IMR-90 (cell line): ENCODE results near the gene FMN2. TPM values are rescaled to one million over a fixed set of nuclear protein-coding genes. Genes with fewer than 3 reads are reported as not detected.

ENCODE experiments used
- ATAC-seq: fragments of 200-7000 bp; cut with Tn5 transposase; 2 replicates; pipeline ENCODE4 v1.9.1; 2020; ENCODE audit warnings: low read depth, mild to moderate bottlenecking, moderate library complexity
- BruUV-seq: library from RNA; stranded (reverse); fragments of 400-500 nt; replicated peaks from 2 replicates; lab custom pipeline; 2021; lab: Mats Ljungman, UMichigan
- CTCF ChIA-PET: fragments of 300-600 bp; formaldehyde crosslinking; extraction: SDS; loops from one replicate; lab custom pipeline; 2021; ENCODE audit warnings: antibody characterized with exemption; lab: Yijun Ruan, JAX
- POLR2A ChIA-PET: fragments of 300-600 bp; sonication (Branson Sonifier 250); formaldehyde crosslinking; loops from one replicate; lab custom pipeline; 2022; ENCODE audit warnings: antibody characterized with exemption; ENCODE audit not compliant: unreplicated experiment; lab: Charles Lee
- DNase-seq: peaks from one replicate; pipeline ENCODE4 v3.0.0; 2013
- H2AFZ ChIP-seq: replicated peaks from 2 replicates; pipeline ENCODE3; 2013; ENCODE audit warnings: low read length, mild to moderate bottlenecking; ENCODE audit not compliant: poor library complexity
- H2AK5ac ChIP-seq: 2 replicates; pipeline ENCODE4 v1.6.1; 2013; ENCODE audit warnings: low read depth, low read length, inconsistent platforms
- H2AK9ac ChIP-seq: replicated peaks from 2 replicates; pipeline ENCODE3; 2013; ENCODE audit warnings: mild to moderate bottlenecking, low read depth, low read length, moderate library complexity; ENCODE audit not compliant: poor library complexity
- H2BK120ac ChIP-seq: 2 replicates; pipeline ENCODE4 v1.6.1; 2013; ENCODE audit warnings: low read depth, low read length, inconsistent platforms
- H2BK15ac ChIP-seq: 3 replicates; pipeline ENCODE4 v1.6.1; 2013; ENCODE audit warnings: low read depth, low read length, inconsistent platforms
- H2BK20ac ChIP-seq: 2 replicates; pipeline ENCODE4 v1.6.1; 2013; ENCODE audit warnings: low read depth, mild to moderate bottlenecking, inconsistent platforms, low read length, moderate library complexity
- H2BK5ac ChIP-seq: 2 replicates; pipeline ENCODE4 v1.6.1; 2013; ENCODE audit warnings: mild to moderate bottlenecking, low read depth, low read length, inconsistent platforms; ENCODE audit not compliant: poor library complexity, severe bottlenecking
- H3K14ac ChIP-seq: replicated peaks from 2 replicates; pipeline ENCODE4 v1.6.1; 2013; ENCODE audit warnings: low read depth, low read length, inconsistent platforms
- H3K18ac ChIP-seq: 2 replicates; pipeline ENCODE4 v1.6.1; 2013; ENCODE audit warnings: low read depth, low read length, control low read depth
- H3K23ac ChIP-seq: 2 replicates; pipeline ENCODE4 v1.6.1; 2013; ENCODE audit warnings: low read depth, low read length, inconsistent platforms
- H3K27ac ChIP-seq: 2 replicates; pipeline ENCODE4 v1.5.1; 2013; ENCODE audit warnings: mild to moderate bottlenecking, control low read depth, low read length; ENCODE audit not compliant: insufficient read depth
- H3K27me3 ChIP-seq: 2 replicates; pipeline ENCODE4 v1.6.1; 2013; ENCODE audit warnings: low read length; ENCODE audit not compliant: control insufficient read depth, insufficient read depth
- H3K36me3 ChIP-seq: 2 replicates; pipeline ENCODE4 v1.6.1; 2013; ENCODE audit warnings: low read length, mixed read lengths; ENCODE audit not compliant: control insufficient read depth, insufficient read depth
- H3K4ac ChIP-seq: 2 replicates; pipeline ENCODE4 v1.6.1; 2013; ENCODE audit warnings: low read depth, low read length, inconsistent platforms
- H3K4me1 ChIP-seq: 2 replicates; pipeline ENCODE4 v1.6.1; 2013; ENCODE audit warnings: low read length, mixed read lengths; ENCODE audit not compliant: control insufficient read depth, insufficient read depth
- H3K4me2 ChIP-seq: 2 replicates; pipeline ENCODE4 v1.6.1; 2013; ENCODE audit warnings: low read depth, mild to moderate bottlenecking, control low read depth, low read length, moderate library complexity
- H3K4me3 ChIP-seq: 2 replicates; pipeline ENCODE4 v1.5.1; 2013; ENCODE audit warnings: low read depth, mild to moderate bottlenecking, control low read depth, low read length, moderate library complexity; ENCODE audit not compliant: insufficient read depth
- H3K56ac ChIP-seq: 2 replicates; pipeline ENCODE4 v1.6.1; 2013; ENCODE audit warnings: low read length, inconsistent platforms; ENCODE audit not compliant: insufficient read depth; ENCODE audit errors: extremely low read depth
- H3K79me1 ChIP-seq, 2 experiments: 2 replicates each; pipeline ENCODE4 v1.6.1; 2013; ENCODE audit warnings: low read length in 2 of 2, inconsistent platforms in 1 of 2, low read depth in 1 of 2
- H3K9ac ChIP-seq: 2 replicates; pipeline ENCODE4 v1.6.1; 2013; ENCODE audit warnings: low read depth, low read length, control low read depth
- H3K9me1 ChIP-seq: 2 replicates; pipeline ENCODE4 v1.6.1; 2013; ENCODE audit warnings: low read length, inconsistent platforms; ENCODE audit not compliant: insufficient read depth
- H3K9me3 ChIP-seq: 2 replicates; pipeline ENCODE4 v1.6.1; 2013; ENCODE audit warnings: low read length; ENCODE audit not compliant: control insufficient read depth, insufficient read depth
- H4K20me1 ChIP-seq: 2 replicates; pipeline ENCODE4 v1.6.1; 2013; ENCODE audit warnings: low read length, inconsistent platforms; ENCODE audit not compliant: insufficient read depth
- H4K5ac ChIP-seq: 2 replicates; pipeline ENCODE4 v1.6.1; 2013; ENCODE audit warnings: mild to moderate bottlenecking, low read depth, low read length, control low read depth
- H4K8ac ChIP-seq, 2 experiments: 2 replicates each; pipeline ENCODE4 v1.6.1; 2013; ENCODE audit warnings: low read depth in 2 of 2, low read length in 2 of 2, control low read depth in 1 of 2, inconsistent platforms in 1 of 2
- H4K91ac ChIP-seq: 2 replicates; pipeline ENCODE4 v1.6.1; 2013; ENCODE audit warnings: low read depth, low read length, inconsistent platforms; ENCODE audit not compliant: insufficient read depth
- BHLHE40 ChIP-seq: fragments of 150-350 bp; IDR thresholded peaks from 2 replicates; pipeline ENCODE4 v1.6.1; 2016; ENCODE audit warnings: mild to moderate bottlenecking, low read depth, low read length
- CEBPB ChIP-seq: IDR thresholded peaks from 2 replicates; pipeline ENCODE4 v1.6.1; 2012; ENCODE audit warnings: low read depth, low read length, improper control_type of control experiment
- CHD1 ChIP-seq: IDR thresholded peaks from 2 replicates; pipeline ENCODE4 v1.6.1; 2012; ENCODE audit warnings: low read depth, low read length, improper control_type of control experiment
- CTCF ChIP-seq: conservative IDR thresholded peaks from 2 replicates; pipeline ENCODE4 v1.5.1; 2012; ENCODE audit warnings: mild to moderate bottlenecking, low read depth, low read length, improper control_type of control experiment
- FOS ChIP-seq: fragments of 150-350 bp; IDR thresholded peaks from 2 replicates; pipeline ENCODE4 v1.6.1; 2016; ENCODE audit warnings: low read depth, low read length
- MAFK ChIP-seq: IDR thresholded peaks from 2 replicates; pipeline ENCODE4 v1.6.1; 2012; ENCODE audit warnings: low read depth, low read length, improper control_type of control experiment
- MAZ ChIP-seq: IDR thresholded peaks from 2 replicates; pipeline ENCODE4 v1.6.1; 2012; ENCODE audit warnings: low read depth, mild to moderate bottlenecking, low read length, improper control_type of control experiment, moderate library complexity, borderline replicate concordance
- MXI1 ChIP-seq: IDR thresholded peaks from 2 replicates; pipeline ENCODE4 v1.6.1; 2012; ENCODE audit warnings: low read depth, mild to moderate bottlenecking, low read length, moderate library complexity, borderline replicate concordance
- NFE2L2 ChIP-seq: fragments of 150-350 bp; IDR thresholded peaks from 2 replicates; pipeline ENCODE4 v1.6.1; 2016; ENCODE audit warnings: low read depth, mild to moderate bottlenecking, low read length
- POLR2A ChIP-seq: IDR thresholded peaks from 2 replicates; pipeline ENCODE4 v1.6.1; 2012; ENCODE audit warnings: mild to moderate bottlenecking, low read depth, low read length
- RAD21 ChIP-seq: IDR thresholded peaks from 2 replicates; pipeline ENCODE4 v1.6.1; 2012; ENCODE audit warnings: low read length, improper control_type of control experiment
- RCOR1 ChIP-seq: IDR thresholded peaks from 2 replicates; pipeline ENCODE4 v1.6.1; 2012; ENCODE audit warnings: mild to moderate bottlenecking, low read length, improper control_type of control experiment; ENCODE audit not compliant: insufficient replicate concordance
- RFX5 ChIP-seq: IDR thresholded peaks from 2 replicates; pipeline ENCODE4 v1.8.0; 2012; ENCODE audit warnings: low read depth, mild to moderate bottlenecking, low read length, moderate library complexity
- SMC3 ChIP-seq: fragments of 150-350 bp; IDR thresholded peaks from 2 replicates; pipeline ENCODE4 v1.6.1; 2016; ENCODE audit warnings: low read depth, mild to moderate bottlenecking, antibody characterized with exemption, low read length, moderate library complexity
- whole genome bisulfite sequencing, 2 experiments: methylation state at CpG; one replicate each; pipeline versions ENCODE4 v1.1.5 to v1.1.7; 2013; ENCODE audit warnings: missing lambda C conversion rate in 2 of 2; ENCODE audit not compliant: insufficient read length in 1 of 2; ENCODE audit errors: extremely low coverage in 2 of 2; 5-methylcytosine and 5-hydroxymethylcytosine counted together
- dilution Hi-C: fragments of 300-500 bp; cut with HindIII; formaldehyde crosslinking; loops from one replicate; pipeline ENCODE4 v1.14.3; 2018; ENCODE audit warnings: low sequenced_read_pairs; ENCODE audit not compliant: unreplicated experiment
- in situ Hi-C: fragments of 300-500 bp; cut with MboI; formaldehyde crosslinking; loops from 3 replicates; pipeline ENCODE4 v1.14.3; 2019; ENCODE audit warnings: low sequenced_read_pairs, inconsistent platforms, mixed read lengths
- intact Hi-C: fragments of 100-400 bp; cut with micrococcal nuclease; formaldehyde crosslinking; loops from 2 replicates; pipeline ENCODE4 v1.10.0; 2022
- polyA plus RNA-seq, 3 experiments: library from polyadenylated mRNA; depleted of rRNA; stranded (reverse); fragments of >200 nt; gene quantifications; 2 replicates each; pipeline ENCODE4 v1.2.3, GENCODE V29; 2012; ENCODE audit warnings: low replicate concordance in 1 of 3
- total RNA-seq: library from RNA; depleted of rRNA; stranded (reverse); fragments of >200 nt; gene quantifications from 2 replicates; pipeline ENCODE4 v1.2.3, GENCODE V29; 2012
- TF ChIP-seq, protein P1 (sequence below): fragments of 150-350 bp; IDR thresholded peaks from 2 replicates; pipeline ENCODE4 v1.6.1; 2017; ENCODE audit warnings: mild to moderate bottlenecking, antibody characterized with exemption, low read length, low read depth
- TF ChIP-seq, protein P2 (sequence below): fragments of 150-350 bp; IDR thresholded peaks from 2 replicates; pipeline ENCODE4 v1.6.1; 2016; ENCODE audit warnings: low read depth, mild to moderate bottlenecking, low read length, moderate library complexity, borderline replicate concordance

Gene FMN2
- total and polyA plus RNA-seq, 2 of the 4 experiments (the other 2 are of a cell fraction), result 29.0 to 35.8 TPM

- Histone ChIP-seq H4K5ac (no peak overlapping the region), H3K79me1 (peaks cover 23 to 62% of the 10 kb centered on the region in 2 experiments), H3K18ac (no peak overlapping the region), H4K20me1 (peaks cover 61% of the 10 kb centered on the region; the same call in 1 of the 2 replicates), H3K4me2 (no peak overlapping the region), H3K4me1 (peaks cover 10% of the 10 kb centered on the region), H3K56ac (no peak overlapping the region), H2BK120ac (no peak overlapping the region), H4K91ac (no peak overlapping the region), H3K23ac (peak overlapping the region; percentile 25; the same call in 1 of the 2 replicates), H3K36me3 (no peaks in the 10 kb centered on the region), H3K27ac (no peak overlapping the region), H2BK5ac (no peak overlapping the region), H3K9me3 (no peaks in the 10 kb centered on the region), H3K14ac (no peak overlapping the region), H2AK5ac (no peak overlapping the region), H2BK20ac (no peak overlapping the region), H2AK9ac (peak overlapping the region; percentile 75), H3K9me1 (peaks cover 8% of the 10 kb centered on the region), H4K8ac (no peak overlapping the region; a peak in 1 of 4 replicates), H3K4ac (no peak overlapping the region), H2AFZ (no peak overlapping the region), H3K27me3 (no peaks in the 10 kb centered on the region; the same call in 1 of the 2 replicates), H3K4me3 (no peak overlapping the region), H2BK15ac (no peak overlapping the region), H3K9ac (no peak overlapping the region)
- POLR2A ChIA-PET, result no interaction called here
- no peak for ATAC-seq
- dilution Hi-C loops (no loop called here), intact Hi-C loops (no loop called here), in situ Hi-C loops (no loop called here)
- no peak for DNase-seq
- BruUV-seq, result no TSS peak
- no peak for TF ChIP-seq SMC3
- no peak for TF ChIP-seq NFE2L2
- TF ChIP-seq FOS, result no peak
- TF ChIP-seq BHLHE40, result no peak
- no peak for TF ChIP-seq CTCF
- no peak for TF ChIP-seq MAFK
- no peak for TF ChIP-seq RAD21
- TF ChIP-seq, protein P1, sequence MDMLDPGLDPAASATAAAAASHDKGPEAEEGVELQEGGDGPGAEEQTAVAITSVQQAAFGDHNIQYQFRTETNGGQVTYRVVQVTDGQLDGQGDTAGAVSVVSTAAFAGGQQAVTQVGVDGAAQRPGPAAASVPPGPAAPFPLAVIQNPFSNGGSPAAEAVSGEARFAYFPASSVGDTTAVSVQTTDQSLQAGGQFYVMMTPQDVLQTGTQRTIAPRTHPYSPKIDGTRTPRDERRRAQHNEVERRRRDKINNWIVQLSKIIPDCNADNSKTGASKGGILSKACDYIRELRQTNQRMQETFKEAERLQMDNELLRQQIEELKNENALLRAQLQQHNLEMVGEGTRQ, result no peak
- TF ChIP-seq MXI1, result no peak
- TF ChIP-seq, protein P2, sequence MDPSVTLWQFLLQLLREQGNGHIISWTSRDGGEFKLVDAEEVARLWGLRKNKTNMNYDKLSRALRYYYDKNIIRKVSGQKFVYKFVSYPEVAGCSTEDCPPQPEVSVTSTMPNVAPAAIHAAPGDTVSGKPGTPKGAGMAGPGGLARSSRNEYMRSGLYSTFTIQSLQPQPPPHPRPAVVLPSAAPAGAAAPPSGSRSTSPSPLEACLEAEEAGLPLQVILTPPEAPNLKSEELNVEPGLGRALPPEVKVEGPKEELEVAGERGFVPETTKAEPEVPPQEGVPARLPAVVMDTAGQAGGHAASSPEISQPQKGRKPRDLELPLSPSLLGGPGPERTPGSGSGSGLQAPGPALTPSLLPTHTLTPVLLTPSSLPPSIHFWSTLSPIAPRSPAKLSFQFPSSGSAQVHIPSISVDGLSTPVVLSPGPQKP, result no peak
- no peak for TF ChIP-seq RCOR1
- no peak for TF ChIP-seq CHD1
- no peak for TF ChIP-seq RFX5
- TF ChIP-seq MAZ, result no peak
- no peak for TF ChIP-seq CEBPB
- TF ChIP-seq POLR2A, result no peak
- CTCF ChIA-PET, result no interaction called here
- 62% methylated on average over 2 of the region's 6 CpGs; no CpG with 5 or more reads in 1 of the 2 experiments for WGBS, 2 experiments
Measured at GRCh38 chr1:240111558-240111957, 19.9 kb downstream of the FMN2 start.
